ENCODE results near the gene RAPGEF2.

DNA sequence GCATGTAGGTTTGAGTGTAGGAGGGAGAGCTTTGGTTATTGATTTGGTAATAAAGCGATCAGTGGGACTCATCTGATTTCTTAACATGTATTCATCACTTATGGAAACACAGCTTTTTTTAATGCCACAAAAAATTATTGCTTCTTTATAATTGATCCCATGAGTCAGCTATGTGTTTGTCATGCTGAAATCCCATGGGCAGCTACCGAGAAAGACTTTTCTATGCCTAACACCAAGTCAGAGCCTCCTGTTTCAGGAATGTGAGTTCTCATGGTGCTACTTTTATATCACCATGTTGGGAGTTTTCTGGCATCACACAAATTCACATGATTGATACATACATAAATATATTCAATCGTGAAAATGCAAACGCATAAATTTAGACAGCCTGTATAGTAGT is 165.7 kb downstream of the RAPGEF2 start:
- TF ChIP-seq, protein P1, sequence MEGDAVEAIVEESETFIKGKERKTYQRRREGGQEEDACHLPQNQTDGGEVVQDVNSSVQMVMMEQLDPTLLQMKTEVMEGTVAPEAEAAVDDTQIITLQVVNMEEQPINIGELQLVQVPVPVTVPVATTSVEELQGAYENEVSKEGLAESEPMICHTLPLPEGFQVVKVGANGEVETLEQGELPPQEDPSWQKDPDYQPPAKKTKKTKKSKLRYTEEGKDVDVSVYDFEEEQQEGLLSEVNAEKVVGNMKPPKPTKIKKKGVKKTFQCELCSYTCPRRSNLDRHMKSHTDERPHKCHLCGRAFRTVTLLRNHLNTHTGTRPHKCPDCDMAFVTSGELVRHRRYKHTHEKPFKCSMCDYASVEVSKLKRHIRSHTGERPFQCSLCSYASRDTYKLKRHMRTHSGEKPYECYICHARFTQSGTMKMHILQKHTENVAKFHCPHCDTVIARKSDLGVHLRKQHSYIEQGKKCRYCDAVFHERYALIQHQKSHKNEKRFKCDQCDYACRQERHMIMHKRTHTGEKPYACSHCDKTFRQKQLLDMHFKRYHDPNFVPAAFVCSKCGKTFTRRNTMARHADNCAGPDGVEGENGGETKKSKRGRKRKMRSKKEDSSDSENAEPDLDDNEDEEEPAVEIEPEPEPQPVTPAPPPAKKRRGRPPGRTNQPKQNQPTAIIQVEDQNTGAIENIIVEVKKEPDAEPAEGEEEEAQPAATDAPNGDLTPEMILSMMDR (IDR thresholded peaks at IDR 0.05), result no peak
- TF ChIP-seq POLR2A (IDR thresholded peaks at IDR 0.05) (no peak), POLR2AphosphoS5 (IDR thresholded peaks at IDR 0.05) (no peak)

All from stomach (tissue), 4 donors.